Measurements from ENCODE around the gene CYB5R2.

DNA sequence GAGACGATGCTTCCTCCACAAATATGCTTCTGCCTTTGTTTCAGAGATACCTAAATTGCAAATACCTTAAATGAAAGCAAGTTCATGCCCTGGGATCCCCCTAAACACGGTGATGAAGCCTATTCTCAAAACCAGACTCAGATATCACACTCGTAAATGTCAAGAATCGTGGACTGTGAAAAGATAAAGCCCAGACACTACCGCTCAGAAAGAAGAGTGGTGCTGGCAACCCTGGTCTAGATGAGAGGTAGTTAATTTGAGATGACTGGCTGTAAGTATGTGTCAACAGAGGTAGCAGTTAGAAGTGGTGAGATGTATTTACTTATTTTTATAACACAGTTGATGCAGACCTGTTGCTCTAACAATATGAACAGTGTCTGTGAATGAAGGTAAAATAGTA is 30.4 kb upstream of the CYB5R2 start:
- TF ChIP-seq CREB1 (IDR thresholded peaks at IDR 0.05; ENCODE audit: low read depth) (no peak), EP300 (IDR thresholded peaks at IDR 0.05; ENCODE audit: borderline replicate concordance) (no peak), ZBTB7A (IDR thresholded peaks at IDR 0.05; ENCODE audit: low read depth) (no peak), RAD21 (IDR thresholded peaks at IDR 0.05; ENCODE audit: low read depth) (no peak), TEAD4 (IDR thresholded peaks at IDR 0.05) (no peak), TCF12 (IDR thresholded peaks at IDR 0.05; ENCODE audit: low read depth) (no peak), CEBPB (IDR thresholded peaks at IDR 0.05) (no peak), TAF1 (IDR thresholded peaks at IDR 0.05; ENCODE audit: low read depth) (no peak), FOXM1 (IDR thresholded peaks at IDR 0.05; ENCODE audit: borderline replicate concordance, low read depth) (no peak)
- TF ChIP-seq, protein P1, sequence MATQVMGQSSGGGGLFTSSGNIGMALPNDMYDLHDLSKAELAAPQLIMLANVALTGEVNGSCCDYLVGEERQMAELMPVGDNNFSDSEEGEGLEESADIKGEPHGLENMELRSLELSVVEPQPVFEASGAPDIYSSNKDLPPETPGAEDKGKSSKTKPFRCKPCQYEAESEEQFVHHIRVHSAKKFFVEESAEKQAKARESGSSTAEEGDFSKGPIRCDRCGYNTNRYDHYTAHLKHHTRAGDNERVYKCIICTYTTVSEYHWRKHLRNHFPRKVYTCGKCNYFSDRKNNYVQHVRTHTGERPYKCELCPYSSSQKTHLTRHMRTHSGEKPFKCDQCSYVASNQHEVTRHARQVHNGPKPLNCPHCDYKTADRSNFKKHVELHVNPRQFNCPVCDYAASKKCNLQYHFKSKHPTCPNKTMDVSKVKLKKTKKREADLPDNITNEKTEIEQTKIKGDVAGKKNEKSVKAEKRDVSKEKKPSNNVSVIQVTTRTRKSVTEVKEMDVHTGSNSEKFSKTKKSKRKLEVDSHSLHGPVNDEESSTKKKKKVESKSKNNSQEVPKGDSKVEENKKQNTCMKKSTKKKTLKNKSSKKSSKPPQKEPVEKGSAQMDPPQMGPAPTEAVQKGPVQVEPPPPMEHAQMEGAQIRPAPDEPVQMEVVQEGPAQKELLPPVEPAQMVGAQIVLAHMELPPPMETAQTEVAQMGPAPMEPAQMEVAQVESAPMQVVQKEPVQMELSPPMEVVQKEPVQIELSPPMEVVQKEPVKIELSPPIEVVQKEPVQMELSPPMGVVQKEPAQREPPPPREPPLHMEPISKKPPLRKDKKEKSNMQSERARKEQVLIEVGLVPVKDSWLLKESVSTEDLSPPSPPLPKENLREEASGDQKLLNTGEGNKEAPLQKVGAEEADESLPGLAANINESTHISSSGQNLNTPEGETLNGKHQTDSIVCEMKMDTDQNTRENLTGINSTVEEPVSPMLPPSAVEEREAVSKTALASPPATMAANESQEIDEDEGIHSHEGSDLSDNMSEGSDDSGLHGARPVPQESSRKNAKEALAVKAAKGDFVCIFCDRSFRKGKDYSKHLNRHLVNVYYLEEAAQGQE (IDR thresholded peaks at IDR 0.05; ENCODE audit: low read depth) = no peak
